ENCODE measurements around the gene GPR55.

Gene GPR55

GRCh38 chr2:230951396-230951795 is 26.4 kb upstream of the GPR55 start:
- no peak for DNase-seq (ENCODE audit: low read depth, low spot score)
- H3K27ac ChIP-seq = no peak overlapping the region

- DNase-seq (ENCODE audit: low read depth, low spot score) = no peak
- no peak overlapping the region for H3K27ac ChIP-seq
These were observed 25.9 kb upstream of the GPR55 start for GRCh38 chr2:230950874-230951339.

DNA sequence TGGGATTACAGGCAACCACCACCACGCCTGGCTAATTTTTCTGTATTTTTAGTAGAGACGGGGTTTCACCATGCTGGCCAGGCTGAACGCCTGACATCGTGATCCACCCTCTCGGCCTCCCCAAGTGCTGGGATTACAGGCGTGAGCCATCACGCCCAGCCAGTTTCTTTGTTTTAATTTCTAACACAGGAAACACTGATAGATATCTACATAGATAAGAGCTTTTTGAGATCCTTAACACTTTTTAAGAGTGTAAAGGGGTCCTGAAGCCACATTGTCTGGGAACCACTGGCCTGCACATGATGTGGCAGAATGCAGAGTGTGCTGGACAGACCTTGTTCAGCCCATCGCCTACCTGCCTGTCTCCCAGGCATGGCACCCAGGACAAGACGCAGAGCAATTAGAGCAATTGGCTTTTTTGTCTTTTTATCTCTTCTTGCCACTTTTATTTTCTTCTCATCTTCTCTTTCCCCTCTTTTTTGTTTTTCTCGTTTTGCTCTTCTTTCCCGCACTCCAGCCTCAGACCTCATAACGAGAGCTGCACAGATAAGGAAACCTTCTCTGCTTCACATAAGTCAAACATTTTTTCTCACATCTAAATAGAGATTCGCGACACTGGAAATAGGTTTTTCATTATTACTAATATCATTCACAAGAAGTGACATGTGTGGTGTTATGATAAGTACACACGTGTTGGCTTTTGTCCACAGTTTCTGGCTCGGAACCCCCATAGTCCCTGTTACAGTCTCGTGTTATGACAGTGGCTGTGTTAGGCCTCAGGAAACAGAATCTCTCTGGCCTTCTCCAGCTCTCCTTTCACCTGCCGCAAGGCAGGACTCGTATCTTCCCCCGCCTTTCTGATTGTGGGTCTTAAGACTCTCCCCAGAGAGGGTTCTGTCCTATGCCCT is 25.2 kb upstream of the GPR55 start:
- DNase-seq (ENCODE audit: low read depth, low spot score) = no peak
- no peak overlapping the region for H3K27ac ChIP-seq

- no peak for DNase-seq (ENCODE audit: low read depth, low spot score)
- no peak overlapping the region for H3K27ac ChIP-seq
These were observed 22.9 kb upstream of the GPR55 start for GRCh38 chr2:230947908-230948365.

GRCh38 chr2:230947235-230947576 is 22.2 kb upstream of the GPR55 start:
- DNase-seq (ENCODE audit: low read depth, low spot score) = no peak
- no peak overlapping the region for H3K27ac ChIP-seq

DNA sequence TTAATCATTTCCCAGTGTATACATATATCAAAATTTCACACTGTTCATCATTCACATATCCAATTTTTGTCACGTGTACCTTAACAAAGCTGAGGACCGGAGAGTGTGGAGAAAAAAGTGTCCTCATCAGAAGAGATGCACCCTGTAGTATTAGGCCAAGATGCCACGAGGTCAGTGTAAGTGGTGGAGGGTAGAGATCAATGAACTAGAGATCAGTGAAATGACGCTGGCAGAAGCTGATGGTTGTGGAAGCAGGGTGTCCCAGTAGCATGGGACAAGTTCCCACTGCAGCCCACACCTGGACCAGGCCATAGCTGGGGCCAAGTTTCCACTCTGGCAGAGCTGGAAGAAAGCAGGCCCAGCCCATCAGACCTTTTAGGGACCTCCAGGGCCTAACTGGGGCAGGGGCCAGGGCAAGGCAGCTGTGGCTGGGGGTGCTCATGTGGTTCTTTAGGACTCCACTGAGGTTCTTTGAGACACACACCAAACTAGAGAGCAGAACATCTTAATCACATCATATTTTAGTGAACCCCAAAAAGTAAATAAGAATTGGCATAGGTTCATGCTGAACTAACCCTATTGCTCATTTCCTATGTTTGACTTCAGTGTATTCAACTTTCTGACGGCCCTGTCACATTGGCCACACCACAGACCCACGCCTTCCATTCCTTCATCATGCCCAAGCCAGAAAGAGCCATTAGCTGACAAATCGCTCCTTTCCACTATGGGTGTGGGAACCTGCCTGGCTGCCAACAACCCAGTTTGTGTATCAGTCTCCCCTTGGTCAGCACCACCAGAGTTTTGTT is 21.6 kb upstream of the GPR55 start:
- no peak for DNase-seq (ENCODE audit: low read depth, low spot score)
- H3K27ac ChIP-seq = no peak overlapping the region

DNA sequence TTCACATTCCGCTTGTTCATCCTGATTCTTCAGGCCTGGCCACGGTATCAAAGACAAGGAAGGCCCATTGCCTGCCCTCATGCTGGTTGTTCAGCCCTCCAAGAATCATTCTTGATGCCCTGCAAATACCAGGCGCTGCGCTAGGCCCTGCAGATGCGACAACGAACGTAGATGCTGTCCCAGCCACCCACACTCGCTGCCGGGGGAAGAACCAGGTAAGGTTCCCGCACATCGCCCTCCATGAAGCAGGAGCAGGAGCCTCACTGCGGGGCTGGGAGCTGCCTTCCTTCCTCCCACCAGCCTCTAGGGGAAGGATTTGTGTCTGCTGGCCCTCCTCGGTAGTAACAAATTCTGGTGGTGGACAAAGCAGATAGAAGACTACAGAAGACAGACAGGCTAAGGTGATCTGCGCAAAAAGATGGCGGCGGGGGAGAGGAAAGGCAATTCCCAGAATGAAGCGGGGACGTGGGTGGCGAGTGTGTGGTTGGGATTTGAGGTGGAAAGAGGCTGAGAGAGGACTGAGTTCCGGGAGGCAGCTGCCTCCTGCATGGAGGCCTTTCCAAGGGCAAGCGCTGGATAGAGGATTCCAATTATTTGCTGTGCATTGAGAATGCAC is 19.8 kb upstream of the GPR55 start:
- DNase-seq (ENCODE audit: low read depth, low spot score) = no peak
- H3K27ac ChIP-seq = no peak overlapping the region

- DNase-seq (ENCODE audit: low read depth, low spot score) = no peak
- H3K27ac ChIP-seq = no peak overlapping the region
These were observed 19.1 kb upstream of the GPR55 start for GRCh38 chr2:230944123-230944653.

- DNase-seq (ENCODE audit: low read depth, low spot score) = no peak
- no peak overlapping the region for H3K27ac ChIP-seq
These were observed 18.2 kb upstream of the GPR55 start for GRCh38 chr2:230942920-230943896.

GRCh38 chr2:230942371-230942770 is 17.3 kb upstream of the GPR55 start:
- no peak for DNase-seq (ENCODE audit: low read depth, low spot score)
- H3K27ac ChIP-seq = no peak overlapping the region

DNA sequence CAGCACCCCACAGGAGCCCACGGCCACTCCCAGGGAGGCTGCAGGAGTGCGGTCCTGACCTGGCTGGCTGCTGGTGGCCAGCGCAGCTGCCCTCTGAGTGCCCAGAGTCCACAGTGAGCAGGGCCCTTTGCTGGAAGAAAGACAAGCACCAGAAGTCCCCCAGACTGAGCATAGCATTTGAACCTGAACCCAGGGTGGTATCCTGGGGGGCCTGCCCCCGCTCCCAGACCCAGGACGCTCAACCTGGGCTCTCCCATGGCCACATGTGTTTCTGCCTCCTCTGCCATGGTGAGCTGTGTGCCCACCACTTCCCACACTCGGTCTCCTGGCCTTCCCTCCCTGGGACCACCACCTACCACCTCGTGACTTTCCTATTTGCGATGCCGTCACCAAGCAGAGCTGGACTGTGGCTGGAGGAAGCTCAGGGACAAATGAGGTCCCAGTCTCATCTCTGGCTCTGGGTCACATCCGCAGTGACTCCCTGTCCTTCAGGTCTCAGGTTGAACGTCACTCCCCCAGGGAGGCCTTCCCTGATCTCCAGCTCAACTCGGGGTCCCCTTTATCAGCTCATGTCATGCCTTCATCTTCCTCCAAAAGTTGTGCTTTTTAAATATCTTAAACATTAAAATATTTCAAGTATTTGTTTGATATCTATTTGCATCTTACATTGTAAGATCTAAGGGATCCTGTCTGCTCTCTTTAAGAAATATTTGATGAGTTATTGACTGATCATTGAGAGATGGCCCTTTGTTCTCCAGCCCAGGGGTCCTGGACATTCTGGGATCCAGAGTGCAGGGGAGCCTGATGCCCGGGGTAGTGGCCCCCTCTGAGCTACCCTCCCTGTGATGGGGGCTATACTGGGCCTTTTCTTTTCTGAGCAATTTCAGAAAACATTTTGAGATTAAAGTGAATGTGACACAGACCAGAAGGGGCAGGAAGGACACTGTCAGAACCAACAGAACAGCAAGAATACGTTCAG is 16.4 kb upstream of the GPR55 start:
- no peak for DNase-seq (ENCODE audit: low read depth, low spot score)
- no peak overlapping the region for H3K27ac ChIP-seq

- no peak for DNase-seq (ENCODE audit: low read depth, low spot score)
- H3K27ac ChIP-seq = no peak overlapping the region
These were observed 15.4 kb upstream of the GPR55 start for GRCh38 chr2:230940471-230940815.

DNA sequence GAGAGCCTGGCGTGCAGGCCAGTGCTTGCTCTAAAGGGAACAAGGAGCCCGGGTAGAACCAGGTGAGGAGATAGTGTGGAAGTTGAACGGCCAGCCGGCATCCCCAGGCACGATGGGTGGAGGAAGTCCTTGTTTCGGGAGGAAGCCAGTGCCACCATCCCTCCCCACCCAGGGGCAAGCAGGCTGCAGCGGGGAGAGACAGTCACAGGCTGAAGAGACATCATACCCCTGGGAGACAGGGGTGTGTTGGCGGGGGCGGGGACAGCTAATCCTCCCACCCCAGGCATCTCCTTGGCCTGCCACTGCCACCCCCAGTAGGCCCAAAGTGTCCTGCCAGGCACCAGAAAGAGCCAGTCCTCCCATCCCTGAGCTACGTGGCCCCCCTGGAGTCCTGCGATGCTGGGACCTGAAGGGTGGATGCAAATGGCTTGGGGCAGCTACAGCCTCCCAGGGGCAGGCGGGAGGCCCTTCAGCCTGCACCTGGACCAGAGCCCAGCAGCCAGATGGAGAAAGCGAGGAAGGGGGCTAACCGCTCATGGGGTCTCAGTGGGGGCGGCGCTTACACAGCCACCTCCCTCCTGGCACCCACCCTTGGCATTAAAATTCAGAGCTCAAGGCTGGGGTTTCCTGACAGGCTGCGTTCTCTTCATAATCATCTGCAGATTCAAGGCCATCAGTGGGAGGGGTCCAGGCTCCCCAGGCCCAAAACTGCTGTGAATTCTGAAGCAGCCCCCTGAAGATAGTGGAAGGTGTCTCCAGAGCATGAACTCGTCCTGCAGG is 14.8 kb upstream of the GPR55 start:
- DNase-seq (ENCODE audit: low read depth, low spot score) = no peak

DNA sequence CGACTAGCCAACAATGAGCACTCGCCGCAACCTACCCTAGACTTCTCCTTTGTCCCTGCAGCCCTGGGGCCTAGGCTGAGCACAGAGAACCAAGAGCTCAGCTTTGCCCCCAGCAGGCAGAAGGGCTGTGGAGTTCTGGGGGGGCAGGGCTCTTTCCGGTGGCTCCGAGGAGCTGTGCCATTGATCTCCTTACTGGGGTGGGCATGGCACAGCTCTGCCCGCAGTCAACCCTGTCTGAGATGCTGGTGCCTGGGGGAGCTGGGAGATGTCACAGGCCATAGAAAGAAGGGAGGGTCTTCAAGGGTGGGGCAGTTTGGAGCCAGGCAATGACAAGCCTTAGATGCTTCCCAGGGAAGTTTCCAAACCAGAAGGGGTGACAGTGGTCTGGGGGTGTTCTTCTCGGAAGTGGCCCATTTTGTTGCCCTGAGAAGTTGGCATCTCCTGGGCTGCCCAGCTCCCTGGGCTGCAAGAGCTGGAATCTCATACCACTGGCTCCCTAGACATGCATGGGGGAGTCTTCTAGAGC is 14.1 kb upstream of the GPR55 start:
- no peak for DNase-seq (ENCODE audit: low read depth, low spot score)
- H3K27ac ChIP-seq = no peak overlapping the region

More for the DNA sequence above, 14.8 kb upstream of the GPR55 start:
- H3K27ac ChIP-seq = no peak overlapping the region

DNA sequence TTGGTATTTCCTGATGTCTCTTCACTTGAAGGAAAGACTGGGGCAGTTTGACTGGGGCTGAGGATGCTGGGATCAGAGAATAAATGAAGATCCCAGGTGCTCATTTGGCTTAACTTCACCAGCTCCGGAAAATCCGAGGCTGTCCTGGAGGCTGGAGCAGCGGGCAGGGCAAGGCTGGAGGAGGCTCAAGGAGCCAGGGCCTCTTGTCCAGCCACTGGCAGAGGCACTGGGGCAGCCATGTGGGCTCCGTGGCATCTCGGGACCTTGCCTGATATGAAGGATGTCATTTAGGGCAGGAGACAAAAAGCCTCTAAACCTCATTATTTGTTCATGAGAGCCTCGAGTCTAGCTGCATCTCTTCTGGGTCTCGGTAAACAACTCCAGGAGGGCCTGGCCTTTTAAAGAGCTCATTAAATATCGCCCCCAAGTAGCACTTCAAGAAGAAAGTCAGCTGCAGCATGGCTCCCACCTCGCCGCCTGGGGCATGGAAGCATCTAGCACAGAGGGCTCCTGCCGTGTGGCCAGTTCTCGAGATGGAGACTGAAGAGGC is 13.5 kb upstream of the GPR55 start:
- H3K27ac ChIP-seq = no peak overlapping the region
- no peak for DNase-seq (ENCODE audit: low read depth, low spot score)

DNA sequence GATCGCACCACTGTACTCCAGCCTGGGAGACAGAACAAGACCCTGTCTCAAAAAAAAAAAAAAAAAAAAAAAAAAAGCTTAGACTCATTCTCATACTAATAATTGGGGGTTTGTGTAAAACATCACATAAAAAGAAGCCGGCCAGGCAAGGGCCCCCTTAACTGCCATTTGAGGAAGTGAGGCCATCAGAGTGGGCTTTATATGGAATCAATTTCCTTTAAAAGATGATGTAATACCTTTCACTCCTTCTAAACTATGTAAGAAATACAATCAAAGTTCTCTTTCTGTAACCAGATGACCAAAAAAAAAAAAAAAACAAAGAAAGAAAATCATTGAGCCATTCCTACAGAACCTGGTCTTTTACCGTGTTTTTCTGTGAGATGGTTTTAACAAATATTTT is 13.1 kb upstream of the GPR55 start:
- no peak for DNase-seq (ENCODE audit: low read depth, low spot score)
- H3K27ac ChIP-seq = no peak overlapping the region

GRCh38 chr2:230937362-230937761 is 12.3 kb upstream of the GPR55 start:
- no peak for DNase-seq (ENCODE audit: low read depth, low spot score)
- no peak overlapping the region for H3K27ac ChIP-seq

All from epithelial cell of prostate (primary cell).